Left lobe of liver (tissue), 2 donors: ENCODE measurements around the gene NTN3. TPM values are rescaled to one million over a fixed set of nuclear protein-coding genes. Genes with fewer than 3 reads are reported as not detected.
A peak's percentile ranks its signal among the peaks of the same experiment; 100 is the strongest.
"Not testable (repeated sequence)": the region's sequence is repeated elsewhere in the genome, so short reads cannot be mapped to it uniquely, and the experiment has no call there.

Experiments
- ATAC-seq: fragments of 200-7000 bp; cut with Tn5 transposase; one replicate; pipeline ENCODE4 v1.9.1; 2020; ENCODE audit warnings: mild to moderate bottlenecking, moderate library complexity
- DNase-seq: peaks from one replicate; pipeline ENCODE4 v3.0.0-alpha.2; 2020; ENCODE audit warnings: low spot score
- total RNA-seq: library from RNA; stranded (reverse); gene quantifications from one replicate; pipeline ENCODE4 v1.2.1, GENCODE V29; 2021
- donor health status: DM: no; HTN: no; CAD: no; lungs with moderate emphysema.
- donor health status: DM: no; HTN: yes; CAD: no.

Gene NTN3
- total RNA-seq, 1 donor from 2014 or later: 3.6 TPM

DNA sequence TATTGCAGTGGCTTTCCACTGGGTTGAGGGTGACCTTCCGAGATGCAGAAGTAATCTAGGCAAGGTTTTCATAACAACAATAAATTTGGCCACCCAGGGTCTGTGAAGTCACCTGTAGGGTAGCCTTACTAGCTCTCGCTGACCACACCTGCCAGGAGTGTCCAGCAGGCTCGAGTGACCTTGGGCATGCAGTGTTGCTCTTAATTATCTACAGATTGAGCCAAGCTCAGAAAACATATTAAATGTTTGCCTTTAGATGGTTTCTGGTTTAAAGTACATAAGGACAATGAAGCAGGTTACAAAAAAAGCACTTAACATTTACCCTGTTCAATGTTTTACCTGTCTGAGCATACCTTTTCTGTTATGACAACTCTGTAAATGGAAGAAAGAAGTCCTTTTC, 5.6 kb downstream of the NTN3 start:
- DNase-seq (no peak), ATAC-seq (no peak)

DNA sequence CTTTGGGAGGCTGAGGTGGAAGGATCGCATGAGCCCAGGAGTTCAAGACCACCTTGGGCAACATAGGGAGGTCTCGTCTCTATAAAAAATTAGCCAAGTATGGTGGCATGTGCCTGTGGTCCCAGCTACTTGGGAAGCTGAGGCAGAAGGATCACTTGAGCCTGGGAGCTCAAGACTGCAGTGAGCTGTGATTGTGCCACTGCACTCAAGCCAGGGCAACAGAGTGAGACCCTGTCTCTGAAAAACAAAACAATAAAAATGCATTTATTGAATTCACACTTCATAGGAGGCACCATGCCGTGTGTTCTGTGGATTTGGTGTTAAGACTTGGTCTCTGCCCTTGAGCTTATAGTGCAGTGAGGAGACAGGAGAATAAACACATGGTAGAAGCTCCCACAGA, 6.2 kb downstream of the NTN3 start:
- DNase-seq (no peak), ATAC-seq (no peak)

GRCh38 chr16:2478279-2478678, 7.2 kb downstream of the NTN3 start:
- no peak for DNase-seq
- no peak for ATAC-seq

- ATAC-seq, DNase-seq: not testable (repeated sequence)
These were observed 8.9 kb downstream of the NTN3 start for GRCh38 chr16:2479996-2480395.

DNA sequence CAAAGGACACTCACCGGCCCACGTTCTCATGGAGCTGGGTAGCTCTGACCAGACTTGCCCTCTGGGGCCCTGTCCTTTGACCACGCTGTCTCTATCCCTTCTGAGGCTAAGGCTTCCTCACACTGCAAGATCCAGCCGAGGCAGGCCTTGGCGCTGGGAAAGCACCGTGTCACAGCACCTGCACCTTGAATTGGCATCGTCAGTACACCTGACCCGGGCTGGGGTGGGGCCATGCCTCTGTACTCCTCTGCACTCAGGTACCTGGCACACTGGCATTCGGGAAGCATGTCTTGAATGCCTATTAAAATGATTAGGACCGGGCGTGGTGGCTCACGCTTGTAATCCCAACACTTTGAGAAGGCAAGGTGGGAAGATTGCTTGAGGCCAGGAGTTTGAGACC, 9.9 kb downstream of the NTN3 start:
- no peak for DNase-seq
- ATAC-seq: no peak

DNA sequence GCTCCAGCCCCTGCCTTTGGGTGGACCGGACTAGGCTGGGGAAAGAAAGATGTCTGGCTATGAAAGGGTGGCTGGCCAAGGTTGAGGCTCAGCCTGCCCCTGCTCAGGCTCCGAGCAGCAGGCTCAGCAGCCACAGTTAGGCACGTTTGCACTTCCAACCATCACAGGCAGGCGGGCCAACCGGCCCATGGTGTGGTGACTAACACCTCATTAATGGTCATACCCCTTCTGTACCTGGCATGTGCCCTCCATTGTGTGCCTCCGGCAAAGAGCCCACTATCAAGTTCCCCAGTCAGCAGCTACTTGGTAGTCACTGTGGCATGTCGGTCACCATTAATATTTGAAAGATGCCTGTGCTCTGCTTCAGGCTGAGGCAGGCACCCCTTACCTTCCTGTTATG, 10.6 kb downstream of the NTN3 start:
- ATAC-seq: no peak
- DNase-seq: no peak

GRCh38 chr16:2482249-2482648, 11.2 kb downstream of the NTN3 start:
- no peak for DNase-seq
- ATAC-seq: no peak

DNA sequence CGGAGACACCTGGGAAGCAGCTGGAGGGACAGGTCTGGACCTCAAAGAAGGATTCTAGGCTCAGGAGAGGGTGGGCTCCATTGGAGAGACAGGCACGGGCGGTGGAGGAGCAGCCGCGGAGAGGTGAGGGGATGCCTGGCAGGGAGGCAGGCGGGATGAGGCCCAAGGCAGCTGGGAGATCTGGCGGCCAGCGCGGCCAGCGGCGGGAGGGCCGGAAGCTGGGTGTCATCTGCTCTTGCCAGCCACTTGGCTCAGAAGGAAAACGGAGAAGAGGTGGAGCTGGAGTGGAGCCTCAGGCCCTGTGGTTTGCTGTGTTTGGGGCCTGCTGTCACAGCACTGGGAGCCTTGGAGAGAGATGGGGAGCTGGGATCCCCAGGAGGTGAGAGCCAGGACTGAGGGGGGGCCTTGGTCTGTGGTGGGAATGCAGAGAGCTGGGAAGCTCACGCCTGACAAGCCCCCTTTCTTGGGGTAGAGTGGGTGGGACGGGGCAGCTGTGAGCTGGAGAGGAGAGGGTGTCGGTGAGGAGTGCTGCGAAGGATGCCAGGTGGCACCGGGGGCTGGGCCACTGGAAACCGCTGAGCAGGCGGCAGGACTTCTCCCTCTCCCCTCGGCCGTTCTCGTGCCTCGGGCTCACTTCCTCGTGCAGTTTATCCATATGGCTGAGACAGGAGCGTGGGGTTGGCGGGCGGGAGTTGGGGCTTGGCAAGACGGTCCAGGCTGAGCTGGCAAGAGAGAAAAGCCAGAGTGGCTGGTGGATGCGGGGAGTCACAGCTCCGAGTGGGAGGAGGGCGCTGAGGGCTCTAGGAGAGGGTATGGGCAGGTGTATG, 11.8 kb downstream of the NTN3 start:
- DNase-seq: peak; percentile 48
- peak; percentile 40 for ATAC-seq

DNA sequence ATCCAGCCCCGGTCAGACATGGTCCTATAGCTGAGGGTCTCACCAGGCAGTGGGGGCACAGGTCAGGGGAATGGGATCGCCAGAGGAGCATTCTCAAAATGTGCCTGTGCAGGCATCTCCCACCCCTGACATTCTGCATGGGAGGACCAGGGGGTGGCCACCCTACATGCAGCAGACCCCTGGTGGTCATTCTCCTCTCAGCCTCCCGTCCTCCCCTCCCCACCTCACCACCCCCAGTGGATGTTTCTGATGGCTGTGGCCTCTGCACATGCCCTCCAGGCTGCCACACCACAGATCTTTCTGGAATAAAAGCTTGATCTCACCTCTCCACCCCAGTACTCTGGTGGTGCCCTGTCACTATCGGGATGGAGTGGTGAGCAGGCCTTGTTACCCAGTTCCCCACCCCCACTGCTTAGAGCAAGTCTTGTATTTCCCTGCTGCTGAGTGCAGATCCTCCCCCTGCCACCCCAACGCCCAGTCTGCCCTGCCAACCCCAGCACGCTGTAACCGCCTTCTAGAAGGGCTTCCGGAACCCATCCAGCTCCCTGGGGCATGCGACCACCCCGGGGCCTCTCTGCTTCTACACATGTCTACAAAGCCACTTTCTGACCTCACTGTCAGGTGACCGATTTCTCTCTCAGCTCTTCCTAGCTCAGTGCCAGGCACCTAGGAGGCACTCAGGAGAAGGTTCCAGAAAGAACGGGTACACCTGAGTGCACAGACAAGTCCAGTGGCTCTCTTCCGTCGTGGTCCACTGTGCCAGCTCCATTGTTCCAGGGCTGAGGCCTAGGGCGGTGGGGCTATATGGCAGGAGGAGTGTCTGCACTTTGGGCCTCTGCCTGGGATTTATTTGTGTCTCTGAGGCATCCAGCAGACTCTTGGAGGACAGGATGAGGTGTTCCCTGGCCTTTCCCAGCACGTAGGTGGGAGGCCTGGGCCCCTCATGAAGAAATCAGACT, 13.1 kb downstream of the NTN3 start:
- DNase-seq (peak; percentile 45), ATAC-seq (peak; percentile 20)

GRCh38 chr16:2484898-2485508, 13.9 kb downstream of the NTN3 start:
- ATAC-seq: peak; percentile 79
- DNase-seq: peak; percentile 77

GRCh38 chr16:2485811-2486507, 14.9 kb downstream of the NTN3 start:
- ATAC-seq (no peak), DNase-seq (peak; percentile 44)

DNA sequence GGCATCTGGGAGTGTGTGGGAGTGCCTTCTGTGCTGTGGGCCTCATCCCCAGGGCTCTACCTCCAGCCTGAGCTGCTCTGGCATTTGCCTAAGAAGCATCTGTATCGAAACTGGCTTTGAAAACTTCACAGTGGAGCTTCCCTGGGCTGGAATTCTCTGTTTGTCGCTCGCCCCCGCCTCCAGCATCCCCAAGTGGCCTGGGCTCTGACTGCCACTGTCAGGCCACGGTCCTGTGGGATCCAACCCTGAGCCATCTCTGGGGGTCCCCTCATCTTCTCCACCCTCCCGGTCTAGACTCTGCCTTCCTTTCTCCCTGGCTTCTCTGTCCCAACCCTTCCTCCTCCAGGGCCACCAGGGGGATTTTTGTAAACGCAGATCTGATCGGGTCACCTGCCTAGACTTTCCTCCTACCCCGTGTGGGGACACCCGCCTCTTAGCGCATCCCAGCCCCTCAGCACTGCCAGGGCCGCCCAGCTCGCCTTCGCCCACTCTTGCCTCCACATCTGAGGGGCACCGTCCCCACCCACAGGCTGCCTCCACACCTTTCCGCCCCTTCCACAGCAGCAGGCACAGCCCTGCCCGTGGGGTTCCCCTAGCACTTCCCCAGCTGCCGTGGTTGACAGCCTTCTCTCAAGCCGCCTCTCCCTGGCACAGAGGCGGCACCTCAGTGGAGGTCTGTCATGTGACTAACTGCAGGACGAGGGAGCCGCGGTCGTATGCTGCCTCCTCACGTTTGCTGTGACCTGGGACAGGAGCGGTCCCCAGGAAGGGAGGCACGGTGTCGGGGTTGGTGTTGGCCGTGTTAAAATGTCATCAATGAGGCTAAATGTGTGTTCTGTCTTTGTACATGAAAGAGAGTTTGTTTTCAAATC, 15.8 kb downstream of the NTN3 start:
- peak; percentile 12 for ATAC-seq
- DNase-seq: no peak

DNA sequence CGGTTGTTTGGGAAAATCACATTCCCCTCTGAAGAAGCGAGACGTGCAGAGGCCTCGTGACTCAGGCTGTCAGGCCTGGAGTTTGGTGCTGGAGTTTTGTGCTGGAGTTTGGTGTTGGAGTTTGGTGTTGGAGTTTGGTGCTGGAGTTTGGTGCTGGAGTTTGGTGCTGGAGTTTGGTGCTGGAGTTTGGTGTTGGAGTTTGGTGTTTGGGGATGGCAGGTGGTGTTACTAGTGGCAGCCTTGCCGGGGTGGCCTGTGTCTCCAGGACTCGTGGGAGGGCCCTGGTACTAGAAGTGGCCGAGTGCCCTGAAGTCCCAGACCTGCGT, 16.4 kb downstream of the NTN3 start:
- ATAC-seq (no peak), DNase-seq (no peak)

- DNase-seq (no peak), ATAC-seq (no peak)
These were observed 16.9 kb downstream of the NTN3 start for GRCh38 chr16:2487903-2488531.

DNA sequence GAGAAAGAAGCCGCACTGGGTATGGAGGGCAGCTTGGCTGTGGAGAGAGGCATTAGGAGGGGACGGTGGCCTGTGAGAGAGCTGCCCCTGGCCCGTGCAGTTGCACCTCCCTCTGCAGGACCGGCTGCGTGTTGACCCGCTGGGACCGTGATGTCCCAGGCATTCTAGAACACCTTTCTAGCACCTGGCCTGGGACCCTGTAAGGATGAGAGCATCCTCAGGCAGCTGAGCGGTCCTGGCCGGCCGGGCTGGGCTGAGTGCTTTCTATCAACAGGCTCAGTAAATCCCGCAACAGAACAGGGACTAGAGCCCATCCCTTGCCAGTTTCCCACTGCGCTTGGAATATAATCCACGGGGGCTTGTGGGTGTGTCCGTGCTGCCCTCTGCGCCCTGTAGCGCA, 18.5 kb downstream of the NTN3 start:
- no peak for DNase-seq
- no peak for ATAC-seq

DNA sequence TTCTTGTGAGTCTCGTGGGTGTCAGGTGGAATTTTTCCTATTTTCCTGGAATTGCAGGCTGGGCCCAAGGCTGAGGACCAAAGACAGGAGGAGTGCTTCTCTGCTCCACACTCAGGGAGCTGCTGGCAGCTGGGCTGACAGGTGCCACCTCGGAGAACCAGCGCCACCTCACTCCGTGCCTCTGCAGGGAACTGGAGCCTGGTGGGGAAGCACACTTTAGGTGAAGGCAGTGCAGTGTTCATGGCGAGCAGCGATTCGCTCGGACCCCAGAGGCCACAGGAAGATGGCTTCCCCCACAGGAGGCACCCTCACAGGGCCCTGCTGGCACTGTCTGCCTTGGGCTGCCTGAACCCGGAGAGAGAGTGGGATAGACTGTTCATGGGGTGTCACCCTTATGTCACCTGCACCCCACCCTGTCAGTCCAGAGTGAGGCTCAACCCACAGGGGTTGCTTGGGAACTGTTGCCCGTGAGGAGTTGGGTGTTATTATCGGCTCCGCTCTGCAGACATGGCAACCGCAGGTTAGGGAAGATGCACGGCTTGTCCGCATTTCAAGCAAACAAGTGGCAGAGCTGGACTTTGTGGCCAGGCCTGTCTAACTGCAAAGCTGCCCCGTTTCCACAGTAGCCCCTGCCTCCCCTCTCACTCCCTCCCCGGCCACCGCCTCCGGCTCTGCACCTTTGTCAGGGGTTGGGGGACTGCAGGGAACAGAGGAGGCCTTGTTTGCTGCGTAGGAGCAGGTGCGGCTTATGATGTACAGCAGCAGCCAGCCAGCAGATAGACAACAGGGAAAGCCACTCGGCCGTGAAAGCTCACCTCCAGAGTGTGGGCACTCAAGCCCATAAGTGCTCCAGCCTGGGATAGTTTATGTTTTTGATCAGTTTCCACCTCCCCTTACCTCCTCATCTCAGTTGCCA, 19.4 kb downstream of the NTN3 start:
- DNase-seq (no peak), ATAC-seq (no peak)

GRCh38 chr16:2492292-2492691, 21.2 kb downstream of the NTN3 start:
- ATAC-seq (peak; percentile 32), DNase-seq (no peak)

DNA sequence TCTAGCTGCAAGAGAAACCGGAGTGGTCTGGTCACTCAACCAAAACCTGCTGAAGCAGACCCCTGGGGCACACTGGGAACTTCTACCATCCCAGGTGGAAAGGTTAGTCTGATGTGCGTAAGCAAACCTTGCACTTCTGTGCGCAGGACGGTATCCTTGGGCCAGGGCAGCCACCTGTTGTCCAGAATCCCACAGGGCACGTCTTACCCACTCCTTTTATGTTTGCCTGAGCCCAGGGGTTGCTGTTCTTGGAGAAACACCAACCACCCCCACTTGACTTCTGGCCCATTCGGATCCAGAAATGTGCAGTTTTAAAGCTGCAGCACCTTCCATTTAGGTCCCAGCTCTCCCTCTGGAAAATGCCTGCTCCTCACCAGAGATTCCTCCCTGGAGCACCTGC, 22.5 kb downstream of the NTN3 start:
- DNase-seq (no peak), ATAC-seq (no peak)
